ENCODE results near the gene TOM1L2.

DNA sequence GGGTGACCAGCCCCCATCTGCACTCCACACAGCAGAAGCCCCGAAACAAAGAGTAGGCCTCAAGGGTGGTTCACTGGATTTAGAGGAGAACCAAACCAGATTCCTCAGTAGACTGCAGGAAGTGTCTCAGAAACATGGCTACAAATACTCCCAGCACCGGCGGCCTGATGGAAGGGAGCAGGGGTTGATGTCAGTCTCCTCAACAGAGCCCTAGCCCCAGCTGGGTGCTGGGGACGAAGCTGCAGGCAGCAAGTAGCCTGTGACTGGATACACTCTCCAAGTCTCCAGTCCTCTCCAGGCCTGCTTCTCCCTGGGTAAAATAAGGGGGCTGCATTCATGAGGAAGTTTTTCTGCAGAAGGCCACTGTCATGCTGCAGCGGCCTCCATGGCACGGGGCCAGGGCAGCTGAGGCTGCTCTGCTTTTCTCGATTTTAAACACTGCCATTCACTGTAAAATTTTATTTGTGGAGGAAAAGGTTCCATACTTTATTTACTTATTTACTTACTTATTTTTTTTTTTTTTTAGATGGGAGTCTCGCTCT lies 98.7 kb downstream of the TOM1L2 start:
- TF ChIP-seq, protein P1, sequence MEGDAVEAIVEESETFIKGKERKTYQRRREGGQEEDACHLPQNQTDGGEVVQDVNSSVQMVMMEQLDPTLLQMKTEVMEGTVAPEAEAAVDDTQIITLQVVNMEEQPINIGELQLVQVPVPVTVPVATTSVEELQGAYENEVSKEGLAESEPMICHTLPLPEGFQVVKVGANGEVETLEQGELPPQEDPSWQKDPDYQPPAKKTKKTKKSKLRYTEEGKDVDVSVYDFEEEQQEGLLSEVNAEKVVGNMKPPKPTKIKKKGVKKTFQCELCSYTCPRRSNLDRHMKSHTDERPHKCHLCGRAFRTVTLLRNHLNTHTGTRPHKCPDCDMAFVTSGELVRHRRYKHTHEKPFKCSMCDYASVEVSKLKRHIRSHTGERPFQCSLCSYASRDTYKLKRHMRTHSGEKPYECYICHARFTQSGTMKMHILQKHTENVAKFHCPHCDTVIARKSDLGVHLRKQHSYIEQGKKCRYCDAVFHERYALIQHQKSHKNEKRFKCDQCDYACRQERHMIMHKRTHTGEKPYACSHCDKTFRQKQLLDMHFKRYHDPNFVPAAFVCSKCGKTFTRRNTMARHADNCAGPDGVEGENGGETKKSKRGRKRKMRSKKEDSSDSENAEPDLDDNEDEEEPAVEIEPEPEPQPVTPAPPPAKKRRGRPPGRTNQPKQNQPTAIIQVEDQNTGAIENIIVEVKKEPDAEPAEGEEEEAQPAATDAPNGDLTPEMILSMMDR (IDR thresholded peaks at IDR 0.05; ENCODE audit: low read length) = no peak
- TF ChIP-seq EZH2phosphoT487 (IDR thresholded peaks at IDR 0.05; ENCODE audit: low read length) = no peak

All from MM.1S (cell line).